Epithelial cell of proximal tubule (primary cell): ENCODE data around the gene SOX18. TPM values are rescaled to one million over a fixed set of nuclear protein-coding genes. Genes with fewer than 3 reads are reported as not detected.

Experiments used
- DNase-seq: peaks from one replicate; pipeline ENCODE4 v3.0.0-alpha.2; 2011; ENCODE audit warnings: low read depth
- H3K4me3 ChIP-seq: 2 replicates; pipeline ENCODE4 v1.5.1; 2011; ENCODE audit warnings: low read depth, mild to moderate bottlenecking, low read length
- total RNA-seq: library from RNA; depleted of rRNA; stranded (reverse); fragments of >200 nt; gene quantifications from 2 replicates; pipeline ENCODE4 v1.2.3, GENCODE V29; 2015
- TF ChIP-seq, protein P1 (sequence below): conservative IDR thresholded peaks from 2 replicates; pipeline ENCODE4 v1.5.1; 2012; ENCODE audit warnings: low read depth, mild to moderate bottlenecking, low read length

SOX18 gene
- total RNA-seq = not detected in 2 replicates

DNA sequence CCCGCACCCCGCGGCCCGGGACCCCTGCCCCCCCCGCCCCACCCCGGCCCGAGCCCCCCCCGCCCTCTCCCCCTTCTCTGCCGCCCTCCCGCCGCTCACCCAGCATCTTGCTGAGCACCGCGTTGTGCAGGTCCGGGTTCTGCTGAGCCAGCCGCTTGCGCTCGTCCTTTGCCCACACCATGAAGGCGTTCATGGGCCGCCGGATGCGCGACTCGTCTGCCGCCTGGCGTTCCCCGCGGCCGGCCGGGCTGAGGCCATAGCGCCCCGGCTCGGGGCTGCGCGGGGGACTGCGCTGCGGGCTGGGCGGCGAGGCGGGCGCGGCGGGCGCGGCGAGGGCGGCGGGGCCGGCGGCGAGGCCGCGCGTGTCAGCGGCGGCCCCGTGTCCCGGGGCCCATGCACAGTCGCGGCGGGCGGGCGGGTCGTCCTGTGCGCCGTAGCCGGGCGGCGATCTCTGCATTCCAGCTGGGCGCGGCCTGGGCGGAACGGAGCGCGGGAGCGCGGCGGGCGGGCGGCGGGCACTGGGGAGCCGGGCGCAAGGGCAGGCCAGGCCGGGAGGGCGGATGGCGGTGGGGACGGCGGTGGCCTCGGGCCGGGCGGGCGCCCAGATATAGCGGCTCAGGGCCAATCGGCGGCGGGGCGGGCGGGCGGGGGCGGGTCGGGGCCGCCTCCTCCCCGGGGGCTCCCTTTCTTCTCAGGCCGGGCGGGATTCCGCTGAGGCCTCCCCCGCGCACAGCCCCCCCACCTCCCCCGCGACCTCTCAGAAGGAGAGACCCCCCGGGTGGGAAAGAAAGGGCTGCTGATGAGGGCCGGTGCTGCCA lies at the start of gene SOX18:
TSS of gene SOX18 (minus strand) at position 580 of the 818 bp plus-strand sequence. CDS start at position 457, 123 bp downstream.
- TF ChIP-seq, protein P1, sequence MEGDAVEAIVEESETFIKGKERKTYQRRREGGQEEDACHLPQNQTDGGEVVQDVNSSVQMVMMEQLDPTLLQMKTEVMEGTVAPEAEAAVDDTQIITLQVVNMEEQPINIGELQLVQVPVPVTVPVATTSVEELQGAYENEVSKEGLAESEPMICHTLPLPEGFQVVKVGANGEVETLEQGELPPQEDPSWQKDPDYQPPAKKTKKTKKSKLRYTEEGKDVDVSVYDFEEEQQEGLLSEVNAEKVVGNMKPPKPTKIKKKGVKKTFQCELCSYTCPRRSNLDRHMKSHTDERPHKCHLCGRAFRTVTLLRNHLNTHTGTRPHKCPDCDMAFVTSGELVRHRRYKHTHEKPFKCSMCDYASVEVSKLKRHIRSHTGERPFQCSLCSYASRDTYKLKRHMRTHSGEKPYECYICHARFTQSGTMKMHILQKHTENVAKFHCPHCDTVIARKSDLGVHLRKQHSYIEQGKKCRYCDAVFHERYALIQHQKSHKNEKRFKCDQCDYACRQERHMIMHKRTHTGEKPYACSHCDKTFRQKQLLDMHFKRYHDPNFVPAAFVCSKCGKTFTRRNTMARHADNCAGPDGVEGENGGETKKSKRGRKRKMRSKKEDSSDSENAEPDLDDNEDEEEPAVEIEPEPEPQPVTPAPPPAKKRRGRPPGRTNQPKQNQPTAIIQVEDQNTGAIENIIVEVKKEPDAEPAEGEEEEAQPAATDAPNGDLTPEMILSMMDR = no peak
- DNase-seq = no peak
- no peak within 1 kb of the TSS for H3K4me3 ChIP-seq

DNA sequence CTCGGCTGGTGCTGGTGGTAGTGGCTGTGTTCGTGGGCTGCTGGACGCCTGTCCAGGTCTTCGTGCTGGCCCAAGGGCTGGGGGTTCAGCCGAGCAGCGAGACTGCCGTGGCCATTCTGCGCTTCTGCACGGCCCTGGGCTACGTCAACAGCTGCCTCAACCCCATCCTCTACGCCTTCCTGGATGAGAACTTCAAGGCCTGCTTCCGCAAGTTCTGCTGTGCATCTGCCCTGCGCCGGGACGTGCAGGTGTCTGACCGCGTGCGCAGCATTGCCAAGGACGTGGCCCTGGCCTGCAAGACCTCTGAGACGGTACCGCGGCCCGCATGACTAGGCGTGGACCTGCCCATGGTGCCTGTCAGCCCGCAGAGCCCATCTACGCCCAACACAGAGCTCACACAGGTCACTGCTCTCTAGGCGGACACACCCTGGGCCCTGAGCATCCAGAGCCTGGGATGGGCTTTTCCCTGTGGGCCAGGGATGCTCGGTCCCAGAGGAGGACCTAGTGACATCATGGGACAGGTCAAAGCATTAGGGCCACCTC lies 49.1 kb upstream of the SOX18 start:
- DNase-seq = no peak
- H3K4me3 ChIP-seq = no peak overlapping the region
- TF ChIP-seq, protein P1 = no peak

DNA sequence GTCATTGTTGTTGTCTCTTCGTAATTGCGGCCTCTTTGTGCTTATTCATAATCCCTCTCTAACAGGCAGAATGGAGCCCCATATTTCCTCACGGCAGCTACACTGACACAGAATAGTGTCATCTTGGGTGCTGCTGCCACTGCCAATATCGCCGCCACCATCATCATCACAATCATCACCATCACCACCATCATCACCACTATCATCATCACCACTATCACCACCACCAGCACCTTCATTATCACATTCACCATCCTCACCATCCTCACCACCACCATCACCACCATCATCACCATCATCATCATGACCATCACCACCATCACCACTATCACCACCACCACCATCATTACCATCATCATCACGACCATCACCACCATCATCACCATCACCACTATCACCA lies 47.1 kb upstream of the SOX18 start:
- TF ChIP-seq, protein P1 = no peak
- H3K4me3 ChIP-seq = no peak overlapping the region
- DNase-seq = no peak

DNA sequence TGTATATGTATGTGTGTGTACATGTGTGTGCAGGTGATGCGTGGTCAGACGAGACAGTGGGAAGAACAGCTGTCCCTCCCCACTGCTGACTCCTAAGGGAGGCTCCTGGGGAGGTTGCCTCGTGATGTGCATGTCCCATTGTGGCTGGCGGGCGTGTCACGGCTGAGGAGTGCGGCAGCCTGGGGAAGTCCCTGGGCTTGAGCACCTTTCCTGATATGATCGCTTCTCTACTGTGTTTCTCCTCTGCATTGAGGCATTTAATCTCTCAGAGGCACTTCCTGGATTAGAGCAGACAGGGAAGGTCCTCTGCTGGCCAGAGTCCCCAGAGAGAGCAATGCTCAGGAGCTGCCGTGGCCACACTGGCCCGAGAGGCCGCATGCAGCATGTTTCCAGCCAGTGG lies 46.5 kb upstream of the SOX18 start:
- TF ChIP-seq, protein P1 = no peak

DNA sequence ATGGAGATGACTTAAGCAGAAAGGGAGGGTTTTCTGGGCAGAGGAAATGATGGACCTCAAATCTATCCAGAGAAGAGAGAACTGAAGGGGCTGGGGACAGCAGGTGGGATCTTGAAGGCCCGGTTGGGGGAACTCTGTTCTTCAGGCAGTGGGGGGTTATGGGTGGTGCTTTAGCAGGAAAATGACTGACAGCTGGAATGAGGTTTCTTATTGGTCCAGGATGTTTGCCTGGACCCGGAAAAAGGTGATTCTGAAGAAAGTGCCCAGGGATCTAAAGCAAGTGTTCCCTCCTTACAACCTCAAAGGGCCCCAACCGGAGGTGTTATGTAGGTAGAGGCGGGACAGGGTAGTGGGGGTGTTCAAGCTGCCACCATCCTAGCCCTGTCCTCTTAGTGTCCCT lies 46.0 kb upstream of the SOX18 start:
- no peak overlapping the region for H3K4me3 ChIP-seq
- TF ChIP-seq, protein P1 = no peak
- no peak for DNase-seq

More for the DNA sequence above, 46.5 kb upstream of the SOX18 start:
- H3K4me3 ChIP-seq = no peak overlapping the region
- no peak for DNase-seq

DNA sequence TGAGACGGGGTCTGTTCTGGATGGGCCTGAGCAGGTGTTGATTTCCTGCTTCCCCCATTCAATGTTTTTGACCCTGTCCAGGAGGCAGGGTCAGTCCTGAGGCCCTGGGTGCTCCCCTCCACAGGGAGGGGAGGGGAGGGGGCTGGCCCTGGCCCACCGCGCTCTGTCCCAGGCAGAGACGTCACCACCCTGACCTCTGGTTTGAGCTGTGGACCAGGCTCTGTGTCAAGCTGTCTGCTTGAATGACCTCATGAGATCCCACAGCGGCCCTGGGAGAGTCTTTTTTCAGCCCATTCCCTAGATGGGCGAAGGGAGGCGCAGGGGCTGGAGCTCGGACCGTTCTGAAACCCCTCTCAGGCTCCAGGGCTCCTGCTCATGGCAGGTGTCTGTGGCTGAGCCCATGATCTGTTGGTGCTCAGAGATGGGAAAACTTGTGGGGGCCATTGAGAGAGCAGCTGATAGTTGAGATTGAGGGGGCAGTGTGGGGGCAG lies 43.6 kb upstream of the SOX18 start:
- no peak for DNase-seq
- no peak overlapping the region for H3K4me3 ChIP-seq
- TF ChIP-seq, protein P1 = no peak
